Liver (tissue), 9 donors: ENCODE results near the gene SEC14L5. TPM values are rescaled to one million over a fixed set of nuclear protein-coding genes. Genes with fewer than 3 reads are reported as not detected.

Source experiments
- DNase-seq: peaks from one replicate; pipeline ENCODE4 v3.0.0-alpha.2; 2017; ENCODE audit warnings: low spot score
- H3K27ac ChIP-seq, 2 donors: one replicate each; pipeline ENCODE4 v1.7.0; 2013; ENCODE audit warnings: inconsistent platforms in 2 of 2, low read length in 2 of 2, control low read depth in 1 of 2, low read depth in 1 of 2, mild to moderate bottlenecking in 1 of 2
- H3K27me3 ChIP-seq, 4 donors: one replicate each; pipeline versions ENCODE4 v1.6.1 to v1.7.0; 2013; ENCODE audit warnings: low read length in 3 of 4, inconsistent platforms in 1 of 4, mild to moderate bottlenecking in 1 of 4, moderate library complexity in 1 of 4; ENCODE audit not compliant: control insufficient read depth in 4 of 4, insufficient read depth in 4 of 4
- H3K36me3 ChIP-seq, 4 donors: one replicate each; pipeline versions ENCODE4 v1.6.1 to v1.7.0; 2013; ENCODE audit warnings: low read length in 3 of 4, mild to moderate bottlenecking in 3 of 4, low read depth in 1 of 4, moderate library complexity in 1 of 4; ENCODE audit not compliant: control insufficient read depth in 4 of 4, insufficient read depth in 3 of 4
- H3K4me1 ChIP-seq, 4 donors: one replicate each; pipeline versions ENCODE4 v1.6.1 to v1.7.0; 2013; ENCODE audit warnings: low read length in 3 of 4, mild to moderate bottlenecking in 3 of 4, moderate library complexity in 1 of 4; ENCODE audit not compliant: control insufficient read depth in 4 of 4, insufficient read depth in 4 of 4
- H3K4me3 ChIP-seq, 3 donors: one replicate each; pipeline versions ENCODE4 v1.6.1 to v1.7.0; 2013; ENCODE audit warnings: low read length in 3 of 3, control low read depth in 1 of 3, low read depth in 1 of 3, mild to moderate bottlenecking in 1 of 3
- H3K9ac ChIP-seq, 2 donors: one replicate each; pipeline ENCODE4 v1.7.0; 2013; ENCODE audit warnings: low read length in 2 of 2, mild to moderate bottlenecking in 2 of 2, moderate library complexity in 2 of 2, control low read depth in 1 of 2, low read depth in 1 of 2
- H3K9me3 ChIP-seq, 4 donors: one replicate each; pipeline versions ENCODE4 v1.6.1 to v1.7.0; 2013; ENCODE audit warnings: low read length in 3 of 4; ENCODE audit not compliant: control insufficient read depth in 4 of 4
- ATF3 ChIP-seq: IDR thresholded peaks from 2 replicates; pipeline ENCODE4 v1.6.1; 2016; ENCODE audit warnings: antibody characterized with exemption
- CTCF ChIP-seq: fragments of 150-350 bp; IDR thresholded peaks from 2 replicates; pipeline ENCODE4 v1.5.1; 2017; ENCODE audit warnings: improper control_type of control experiment, low read depth, low read length; ENCODE audit not compliant: missing input control
- EGR1 ChIP-seq, 2 donors: IDR thresholded peaks; 2 replicates each; pipeline ENCODE4 v1.6.1; 2016 to 2018; ENCODE audit warnings: antibody characterized with exemption in 2 of 2, low read depth in 2 of 2
- FOXA1 ChIP-seq: IDR thresholded peaks from 2 replicates; pipeline ENCODE4 v1.6.1; 2016; ENCODE audit warnings: antibody characterized with exemption
- FOXA2 ChIP-seq: IDR thresholded peaks from 2 replicates; pipeline ENCODE4 v1.6.1; 2016; ENCODE audit warnings: antibody characterized with exemption
- GABPA ChIP-seq, 2 donors: IDR thresholded peaks in 1 of 2; conservative IDR thresholded peaks in 1 of 2; 2 replicates each; pipeline ENCODE4 v1.6.1; 2016; ENCODE audit warnings: antibody characterized with exemption in 2 of 2, mild to moderate bottlenecking in 1 of 2, moderate library complexity in 1 of 2
- HNF4A ChIP-seq, 2 donors: conservative IDR thresholded peaks; 2 replicates each; pipeline ENCODE4 v1.6.1; 2016; ENCODE audit warnings: antibody characterized with exemption in 2 of 2, mild to moderate bottlenecking in 2 of 2
- HNF4G ChIP-seq: IDR thresholded peaks from 2 replicates; pipeline ENCODE4 v1.6.1; 2016; ENCODE audit warnings: antibody characterized with exemption
- JUND ChIP-seq, 2 donors: IDR thresholded peaks; 2 replicates each; pipeline ENCODE4 v1.6.1; 2016; ENCODE audit warnings: antibody characterized with exemption in 2 of 2
- MAX ChIP-seq: IDR thresholded peaks from 2 replicates; pipeline ENCODE4 v1.6.1; 2016; ENCODE audit warnings: antibody characterized with exemption
- NR2F2 ChIP-seq: IDR thresholded peaks from 2 replicates; pipeline ENCODE4 v1.6.1; 2016; ENCODE audit warnings: antibody characterized with exemption
- RAD21 ChIP-seq, 2 donors: IDR thresholded peaks; 2 replicates each; pipeline ENCODE4 v1.6.1; 2016; ENCODE audit warnings: antibody characterized with exemption in 2 of 2, mild to moderate bottlenecking in 2 of 2
- REST ChIP-seq: IDR thresholded peaks from 2 replicates; pipeline ENCODE4 v1.6.1; 2016; ENCODE audit warnings: antibody characterized with exemption, mild to moderate bottlenecking
- RXRA ChIP-seq, 2 donors: IDR thresholded peaks; 2 replicates each; pipeline ENCODE4 v1.6.1; 2017 to 2018; ENCODE audit warnings: antibody characterized with exemption in 2 of 2, mild to moderate bottlenecking in 1 of 2
- SP1 ChIP-seq: IDR thresholded peaks from 2 replicates; pipeline ENCODE4 v1.6.1; 2018; ENCODE audit warnings: antibody characterized with exemption, mild to moderate bottlenecking
- TAF1 ChIP-seq: conservative IDR thresholded peaks from 2 replicates; pipeline ENCODE4 v1.6.1; 2016; ENCODE audit warnings: antibody characterized with exemption, mild to moderate bottlenecking
- YY1 ChIP-seq: IDR thresholded peaks from 2 replicates; pipeline ENCODE4 v1.6.1; 2016; ENCODE audit warnings: antibody characterized with exemption, mild to moderate bottlenecking
- ZBTB33 ChIP-seq: IDR thresholded peaks from 2 replicates; pipeline ENCODE4 v1.6.1; 2016; ENCODE audit warnings: antibody characterized with exemption
- WGBS: extraction: QIAGEN DNeasy Blood & Tissue Kit; methylation state at CpG from one replicate; pipeline ENCODE4 v1.1.7; 2013; 5-methylcytosine and 5-hydroxymethylcytosine counted together
- polyA plus RNA-seq, 2 donors: library from polyadenylated mRNA; stranded (reverse) in 1 of 2; unstranded in 1 of 2; fragments of 200-250 nt in 1 of 2; fragments of >200 nt in 1 of 2; fragmentation: Nextera tagmentation in 1 of 2; extraction: Ambion mirVana in 1 of 2; gene quantifications; one replicate each; pipeline versions ENCODE4 v1.2.1 to v1.2.3, GENCODE V29; 2013 to 2015
- total RNA-seq, 2 donors: library from RNA; depleted of rRNA; stranded (reverse); fragments of >200 nt; gene quantifications; one replicate each; pipeline ENCODE4 v1.2.3, GENCODE V29; 2014
- donor health status: healthy.
- donor health status: healthy.
- donor health status: healthy.
- donor health status: healthy.
- donor health status: healthy.

SEC14L5 gene
- total and polyA plus RNA-seq, 4 donors: 0.03 to 0.65 (median 0.12) TPM

GRCh38 chr16:4925293-4925607 is 32.9 kb upstream of the SEC14L5 start:
- WGBS: 63% methylated on average over 5 of the region's 5 CpGs
- H3K9me3 ChIP-seq: no peaks in the 10 kb centered on the region
- DNase-seq: no peak
- peaks cover 4 to 23% (median 17%) of the 10 kb centered on the region in 4 donors for H3K4me1 ChIP-seq
- no peak overlapping the region for H3K9ac ChIP-seq
- no peak overlapping the region for H3K4me3 ChIP-seq
- H3K27me3 ChIP-seq: no peaks in the 10 kb centered on the region
- H3K36me3 ChIP-seq: peaks cover 0 to 6% (median 1%) of the 10 kb centered on the region in 4 donors
- TF ChIP-seq FOXA2 (no peak), GABPA (IDR thresholded peaks at IDR 0.05 in 1 of 2, conservative IDR thresholded peaks at IDR 0.05 in 1 of 2) (no peak), ZBTB33 (no peak)
- H3K27ac ChIP-seq: no peak overlapping the region

GRCh38 chr16:4925791-4926190 is 32.3 kb upstream of the SEC14L5 start:
- TF ChIP-seq FOXA2: no peak
- no peak for TF ChIP-seq SP1
- no peak for TF ChIP-seq FOXA1
- TF ChIP-seq JUND (IDR thresholded peaks at IDR 0.05): no peak
- TF ChIP-seq HNF4A (conservative IDR thresholded peaks at IDR 0.05): no peak
- TF ChIP-seq MAX: no peak
- TF ChIP-seq YY1: no peak
- no peak for TF ChIP-seq HNF4G
- TF ChIP-seq CTCF: no peak
- no peak for TF ChIP-seq NR2F2
- no peak for TF ChIP-seq ATF3
- no peak for TF ChIP-seq EGR1 (IDR thresholded peaks at IDR 0.05; ENCODE audit: low read depth in 2 of 2)
- TF ChIP-seq REST: no peak
- no peak for TF ChIP-seq RXRA (IDR thresholded peaks at IDR 0.05)
- no peak for TF ChIP-seq ZBTB33
- no peak for TF ChIP-seq RAD21 (IDR thresholded peaks at IDR 0.05)
- no peak for TF ChIP-seq TAF1
- no peak for TF ChIP-seq GABPA (IDR thresholded peaks at IDR 0.05 in 1 of 2, conservative IDR thresholded peaks at IDR 0.05 in 1 of 2)
- H3K27me3 ChIP-seq: no peaks in the 10 kb centered on the region
- peaks cover 0 to 6% (median 1%) of the 10 kb centered on the region in 4 donors for H3K36me3 ChIP-seq
- H3K9ac ChIP-seq: no peak overlapping the region
- H3K4me1 ChIP-seq: peaks cover 4 to 23% (median 17%) of the 10 kb centered on the region in 4 donors
- H3K27ac ChIP-seq: no peak overlapping the region
- H3K9me3 ChIP-seq: no peaks in the 10 kb centered on the region
- no peak for DNase-seq
- no peak overlapping the region for H3K4me3 ChIP-seq
- 94% methylated on average over 5 of the region's 5 CpGs for WGBS
